LNCaP clone FGC (cell line): Measurements from ENCODE around the gene KCNK7.

Source experiments
- DNase-seq: peaks from one replicate; pipeline ENCODE4 v3.0.0-alpha.2; 2011; ENCODE audit warnings: low read depth
- H3K4me3 ChIP-seq: 2 replicates; pipeline ENCODE4 v1.5.1; 2011; ENCODE audit warnings: mild to moderate bottlenecking, low read depth, low read length, control low read depth
- CTCF ChIP-seq: IDR thresholded peaks from 2 replicates; pipeline ENCODE4 v1.5.1; 2012; ENCODE audit warnings: mild to moderate bottlenecking; ENCODE audit not compliant: control insufficient read depth, insufficient read depth; ENCODE audit errors: extremely low read depth

The KCNK7 gene

GRCh38 chr11:65609229-65609628 lies 13.6 kb upstream of the KCNK7 start:
- TF ChIP-seq CTCF, result no peak
- no peak for DNase-seq
- no peak overlapping the region for H3K4me3 ChIP-seq

GRCh38 chr11:65607614-65608426 lies 12.2 kb upstream of the KCNK7 start:
- no peak overlapping the region for H3K4me3 ChIP-seq
- no peak for DNase-seq
- TF ChIP-seq CTCF, result no peak

GRCh38 chr11:65606876-65607613 lies 11.4 kb upstream of the KCNK7 start:
- DNase-seq, result no peak
- no peak for TF ChIP-seq CTCF
- no peak overlapping the region for H3K4me3 ChIP-seq

GRCh38 chr11:65604258-65604657 lies 8.7 kb upstream of the KCNK7 start:
- DNase-seq, result no peak
- no peak overlapping the region for H3K4me3 ChIP-seq
- no peak for TF ChIP-seq CTCF

GRCh38 chr11:65599955-65600246 lies 4.3 kb upstream of the KCNK7 start:
- H3K4me3 ChIP-seq, result no peak overlapping the region
- no peak for DNase-seq
- no peak for TF ChIP-seq CTCF

- no peak for DNase-seq
- no peak overlapping the region for H3K4me3 ChIP-seq
- no peak for TF ChIP-seq CTCF
Observed at GRCh38 chr11:65599216-65599954, 3.8 kb upstream of the KCNK7 start.
